MM.1S (cell line): ENCODE measurements around the gene IDH3G.
"Not testable (repeated sequence)": the region's sequence is repeated elsewhere in the genome, so short reads cannot be mapped to it uniquely, and the experiment has no call there.

ENCODE experiments used
- DNase-seq: peaks from one replicate; pipeline ENCODE4 v3.0.0-alpha.2; 2015
- H2AFZ ChIP-seq: fragments of 300-600 bp; sonication (generic); 2 replicates; pipeline ENCODE4 v1.6.0; 2016; ENCODE audit warnings: antibody characterized with exemption, low read length
- H3F3A ChIP-seq: fragments of 300-600 bp; sonication (generic); 2 replicates; pipeline ENCODE4 v1.6.1; 2016; ENCODE audit warnings: mild to moderate bottlenecking, antibody characterized with exemption, low read length, moderate library complexity, mixed read lengths; ENCODE audit not compliant: insufficient read depth
- H3K27ac ChIP-seq: fragments of 300-600 bp; sonication (generic); 2 replicates; pipeline ENCODE4 v1.5.1; 2016; ENCODE audit warnings: mild to moderate bottlenecking, low read length
- H3K27me3 ChIP-seq: fragments of 300-600 bp; sonication (generic); replicated peaks from 2 replicates; pipeline ENCODE4 v1.6.0; 2016; ENCODE audit warnings: low read length; ENCODE audit not compliant: insufficient read depth
- H3K36me3 ChIP-seq: fragments of 300-600 bp; sonication (generic); replicated peaks from 2 replicates; pipeline ENCODE4 v1.6.1; 2016; ENCODE audit warnings: mild to moderate bottlenecking, low read length, mixed read lengths; ENCODE audit not compliant: insufficient read depth
- H3K4me1 ChIP-seq: fragments of 300-600 bp; sonication (generic); 2 replicates; pipeline ENCODE4 v1.6.1; 2016; ENCODE audit warnings: low read length, mixed read lengths
- H3K4me2 ChIP-seq: fragments of 300-600 bp; sonication (generic); 2 replicates; pipeline ENCODE4 v1.6.0; 2016; ENCODE audit warnings: low read depth, low read length
- H3K4me3 ChIP-seq: fragments of 300-600 bp; sonication (generic); 2 replicates; pipeline ENCODE4 v1.5.1; 2016; ENCODE audit warnings: low read length, mixed read lengths
- H3K79me2 ChIP-seq: fragments of 300-600 bp; sonication (generic); 2 replicates; pipeline ENCODE4 v1.6.1; 2016; ENCODE audit warnings: mixed run types, low read length, mixed read lengths
- H3K9ac ChIP-seq: fragments of 300-600 bp; sonication (generic); 2 replicates; pipeline ENCODE4 v1.6.1; 2016; ENCODE audit warnings: low read length, mixed read lengths
- H3K9me2 ChIP-seq: fragments of 300-600 bp; sonication (generic); replicated peaks from 2 replicates; pipeline ENCODE4 v1.6.1; 2016; ENCODE audit warnings: mild to moderate bottlenecking, low read length, mixed read lengths; ENCODE audit not compliant: insufficient read depth
- H3K9me3 ChIP-seq: fragments of 300-600 bp; sonication (generic); replicated peaks from 2 replicates; pipeline ENCODE4 v1.6.1; 2016; ENCODE audit warnings: mild to moderate bottlenecking, low read length, mixed read lengths; ENCODE audit not compliant: insufficient read depth
- H4K20me1 ChIP-seq: fragments of 300-600 bp; sonication (generic); 2 replicates; pipeline ENCODE4 v1.6.1; 2016; ENCODE audit warnings: mild to moderate bottlenecking, low read length, moderate library complexity, mixed read lengths; ENCODE audit not compliant: insufficient read depth
- CTCF ChIP-seq: fragments of 300-600 bp; sonication (generic); IDR thresholded peaks from 2 replicates; pipeline ENCODE4 v1.5.1; 2016; ENCODE audit warnings: antibody characterized with exemption, low read length, mixed read lengths
- EZH2 ChIP-seq: fragments of 300-600 bp; sonication (generic); optimal IDR thresholded peaks from 2 replicates; pipeline ENCODE3; 2017; ENCODE audit warnings: low read depth, mild to moderate bottlenecking, antibody characterized with exemption, low read length, mixed read lengths
- EZH2phosphoT487 ChIP-seq: fragments of 300-600 bp; sonication (generic); IDR thresholded peaks from 2 replicates; pipeline ENCODE4 v1.6.1; 2018; ENCODE audit warnings: antibody characterized with exemption, low read length

IDH3G gene

GRCh38 chrX:153818571-153819383 is 24.6 kb upstream of the IDH3G start:
- no peak overlapping the region for H3K9ac ChIP-seq
- H3K4me3 ChIP-seq: no peak overlapping the region
- H3F3A ChIP-seq: no peaks in the 10 kb centered on the region
- H3K79me2 ChIP-seq: no peaks in the 10 kb centered on the region
- no peak overlapping the region for H3K27ac ChIP-seq
- H3K4me1 ChIP-seq: no peaks in the 10 kb centered on the region
- TF ChIP-seq EZH2 (no peak), CTCF (no peak), EZH2phosphoT487 (no peak)
- H3K27me3 ChIP-seq: peaks cover 19% of the 10 kb centered on the region
- H2AFZ ChIP-seq: no peak overlapping the region
- DNase-seq: no peak
- no peaks in the 10 kb centered on the region for H3K9me3 ChIP-seq
- H3K4me2 ChIP-seq: no peak overlapping the region
- H3K9me2 ChIP-seq: no peaks in the 10 kb centered on the region
- no peaks in the 10 kb centered on the region for H4K20me1 ChIP-seq
- H3K36me3 ChIP-seq: no peaks in the 10 kb centered on the region

- H3K9me3 ChIP-seq, H3K4me2 ChIP-seq, H2AFZ ChIP-seq: not testable (repeated sequence)
Observed at GRCh38 chrX:153818064-153818463, 23.9 kb upstream of the IDH3G start.

GRCh38 chrX:153816831-153817690 is 22.9 kb upstream of the IDH3G start:
- no peaks in the 10 kb centered on the region for H3K4me1 ChIP-seq
- no peak overlapping the region for H3K4me3 ChIP-seq
- DNase-seq: no peak
- H3K9me2 ChIP-seq: no peaks in the 10 kb centered on the region
- no peaks in the 10 kb centered on the region for H3F3A ChIP-seq
- no peaks in the 10 kb centered on the region for H4K20me1 ChIP-seq
- no peak overlapping the region for H3K27ac ChIP-seq
- H3K79me2 ChIP-seq: no peaks in the 10 kb centered on the region
- H2AFZ ChIP-seq: no peak overlapping the region
- H3K9me3 ChIP-seq: no peaks in the 10 kb centered on the region
- no peaks in the 10 kb centered on the region for H3K36me3 ChIP-seq
- peaks cover 31% of the 10 kb centered on the region for H3K27me3 ChIP-seq
- no peak overlapping the region for H3K9ac ChIP-seq
- no peak overlapping the region for H3K4me2 ChIP-seq
- TF ChIP-seq CTCF (no peak), EZH2phosphoT487 (no peak), EZH2 (no peak)

More at GRCh38 chrX:153818064-153818463, 23.9 kb upstream of the IDH3G start:
- not testable (repeated sequence) for H3K79me2 ChIP-seq, H3K27ac ChIP-seq, DNase-seq, H3K9ac ChIP-seq, H3K36me3 ChIP-seq, H4K20me1 ChIP-seq, H3F3A ChIP-seq, H3K9me2 ChIP-seq, H3K4me3 ChIP-seq, H3K4me1 ChIP-seq
- H3K27me3 ChIP-seq: peaks cover 23% of the 10 kb centered on the region
